HCT116 (cell line): Measurements from ENCODE around the gene SIGLEC7. TPM values are rescaled to one million over a fixed set of nuclear protein-coding genes. Genes with fewer than 3 reads are reported as not detected.

Experiments used
- ATAC-seq: fragments of 200-7000 bp; cut with Tn5 transposase; 2 replicates; pipeline ENCODE4 v1.9.1; 2020; ENCODE audit warnings: mild to moderate bottlenecking, moderate library complexity
- BruUV-seq: library from RNA; stranded (reverse); fragments of 400-500 nt; replicated peaks from 2 replicates; lab custom pipeline; 2021; lab: Mats Ljungman, UMichigan
- CTCF ChIA-PET: fragments of 300-600 bp; sonication (Branson Sonifier 250); formaldehyde crosslinking; loops from one replicate; lab custom pipeline; 2021; ENCODE audit warnings: antibody characterized with exemption; lab: Charles Lee
- POLR2A ChIA-PET: fragments of 300-600, 350-600 bp; sonication (Branson Sonifier 250); formaldehyde crosslinking; loops from one replicate; lab custom pipeline; 2021; ENCODE audit warnings: antibody characterized with exemption; lab: Charles Lee
- RAD21 ChIA-PET, 2 experiments: fragments of 300-600 bp; sonication (Branson Sonifier 250); formaldehyde crosslinking; loops; one replicate each; lab custom pipeline; 2023; ENCODE audit warnings: low total read pairs in 2 of 2; ENCODE audit not compliant: uncharacterized antibody in 2 of 2, unreplicated experiment in 2 of 2, low non-redundant PET in 1 of 2; lab: Charles Lee
- DNase-seq: peaks from one replicate; pipeline ENCODE4 v3.0.0-alpha.2; 2010; ENCODE audit warnings: low read depth, low spot score
- H2AFZ ChIP-seq: fragments of 200-600 bp; shearing (Covaris generic), sonication (generic); 2 replicates; pipeline ENCODE4 v1.6.1; 2017; ENCODE audit warnings: low read depth, mixed run types, mixed read lengths, antibody characterized with exemption, low read length; ENCODE audit not compliant: poor library complexity, severe bottlenecking
- H3K27ac ChIP-seq: 2 replicates; pipeline ENCODE4 v1.5.1; 2012; ENCODE audit warnings: low read depth, low read length
- H3K27me3 ChIP-seq: fragments of 200-600 bp; sonication (generic); 2 replicates; pipeline ENCODE4 v1.6.1; 2016; ENCODE audit warnings: mixed run types, low read length, mixed read lengths; ENCODE audit not compliant: insufficient read depth
- H3K36me3 ChIP-seq, 2 experiments: fragments of 200-500 bp in 1 of 2; fragments of 200-600 bp in 1 of 2; sonication (Bioruptor generic) in 1 of 2; sonication (generic) in 1 of 2; 2 replicates each; pipeline versions ENCODE4 v1.5.1 to v1.6.1; 2014 to 2016; ENCODE audit warnings: low read length in 2 of 2, inconsistent platforms in 1 of 2, mixed read lengths in 1 of 2, mixed run types in 1 of 2; ENCODE audit not compliant: insufficient read depth in 2 of 2, control insufficient read depth in 1 of 2
- H3K4me1 ChIP-seq, 2 experiments: fragments of 200-600 bp in 1 of 2; sonication (generic) in 1 of 2; 2 replicates each; pipeline versions ENCODE4 v1.5.1 to v1.6.1; 2012 to 2017; ENCODE audit warnings: low read length in 2 of 2, inconsistent platforms in 1 of 2, mild to moderate bottlenecking in 1 of 2, mixed read lengths in 1 of 2, mixed run types in 1 of 2, moderate library complexity in 1 of 2; ENCODE audit not compliant: insufficient read depth in 2 of 2, control insufficient read depth in 1 of 2
- H3K4me2 ChIP-seq: fragments of 200-600 bp; sonication (generic); 2 replicates; pipeline ENCODE4 v1.6.1; 2017; ENCODE audit warnings: mixed run types, low read length, mixed read lengths
- H3K4me3 ChIP-seq, 2 experiments: fragments of 200-600 bp in 1 of 2; sonication (generic) in 1 of 2; replicated peaks in 1 of 2; 2 replicates each; pipeline ENCODE4 v1.5.1; 2011 to 2016; ENCODE audit warnings: low read length in 2 of 2, control low read depth in 1 of 2, low read depth in 1 of 2, mild to moderate bottlenecking in 1 of 2, mixed read lengths in 1 of 2, mixed run types in 1 of 2
- H3K79me2 ChIP-seq: fragments of 200-600 bp; sonication (generic); 2 replicates; pipeline ENCODE4 v1.6.1; 2017; ENCODE audit warnings: mild to moderate bottlenecking, mixed run types, low read length, moderate library complexity, mixed read lengths; ENCODE audit not compliant: insufficient read depth
- H3K9ac ChIP-seq: fragments of 200-600 bp; sonication (generic); 2 replicates; pipeline ENCODE4 v1.6.1; 2016; ENCODE audit warnings: low read length, mixed read lengths
- H3K9me2 ChIP-seq: fragments of 200-600 bp; sonication (generic), shearing (Covaris generic); 2 replicates; pipeline ENCODE4 v1.6.1; 2017; ENCODE audit warnings: mixed run types, mild to moderate bottlenecking, moderate library complexity; ENCODE audit not compliant: insufficient read depth
- H3K9me3 ChIP-seq, 2 experiments: fragments of 200-500 bp in 1 of 2; fragments of 200-600 bp in 1 of 2; sonication (Bioruptor generic) in 1 of 2; sonication (generic) in 1 of 2; 2 replicates each; pipeline ENCODE4 v1.6.1; 2014 to 2017; ENCODE audit warnings: low read length in 2 of 2, mixed read lengths in 2 of 2, inconsistent platforms in 1 of 2, low read depth in 1 of 2, mild to moderate bottlenecking in 1 of 2, mixed run types in 1 of 2, moderate library complexity in 1 of 2; ENCODE audit not compliant: control insufficient read depth in 1 of 2, insufficient read depth in 1 of 2
- H4K20me1 ChIP-seq: fragments of 200-600 bp; sonication (generic), shearing (Covaris generic); 2 replicates; pipeline ENCODE4 v1.6.1; 2017; ENCODE audit warnings: mixed run types, mild to moderate bottlenecking, moderate library complexity; ENCODE audit not compliant: insufficient read depth
- CBX3 ChIP-seq: IDR thresholded peaks from 2 replicates; pipeline ENCODE4 v1.6.1; 2012; ENCODE audit warnings: low read depth
- POLR2AphosphoS5 ChIP-seq: IDR thresholded peaks from 2 replicates; pipeline ENCODE4 v1.6.1; 2011; ENCODE audit warnings: mild to moderate bottlenecking, low read depth, low read length, moderate library complexity
- RAD21 ChIP-seq: IDR thresholded peaks from 2 replicates; pipeline ENCODE4 v1.6.1; 2012; ENCODE audit warnings: low read depth, mild to moderate bottlenecking
- SP1 ChIP-seq: IDR thresholded peaks from 2 replicates; pipeline ENCODE4 v1.6.1; 2012; ENCODE audit warnings: low read depth
- SRF ChIP-seq: IDR thresholded peaks from 2 replicates; pipeline ENCODE4 v1.6.1; 2012; ENCODE audit warnings: low read depth
- intact Hi-C: fragments of 100-400 bp; cut with micrococcal nuclease; formaldehyde crosslinking; loops from 2 replicates; pipeline ENCODE4 v1.10.0; 2022
- total RNA-seq: library from RNA; stranded (reverse); gene quantifications from one replicate; pipeline ENCODE4 v1.2.1, GENCODE V29; 2021; ENCODE audit not compliant: unreplicated experiment
- TF ChIP-seq, protein P1 (sequence below): IDR thresholded peaks from 2 replicates; pipeline ENCODE4 v1.6.1; 2012; ENCODE audit warnings: low read depth

The SIGLEC7 gene
- total RNA-seq, 1 experiment from 2014 or later: not detected

DNA sequence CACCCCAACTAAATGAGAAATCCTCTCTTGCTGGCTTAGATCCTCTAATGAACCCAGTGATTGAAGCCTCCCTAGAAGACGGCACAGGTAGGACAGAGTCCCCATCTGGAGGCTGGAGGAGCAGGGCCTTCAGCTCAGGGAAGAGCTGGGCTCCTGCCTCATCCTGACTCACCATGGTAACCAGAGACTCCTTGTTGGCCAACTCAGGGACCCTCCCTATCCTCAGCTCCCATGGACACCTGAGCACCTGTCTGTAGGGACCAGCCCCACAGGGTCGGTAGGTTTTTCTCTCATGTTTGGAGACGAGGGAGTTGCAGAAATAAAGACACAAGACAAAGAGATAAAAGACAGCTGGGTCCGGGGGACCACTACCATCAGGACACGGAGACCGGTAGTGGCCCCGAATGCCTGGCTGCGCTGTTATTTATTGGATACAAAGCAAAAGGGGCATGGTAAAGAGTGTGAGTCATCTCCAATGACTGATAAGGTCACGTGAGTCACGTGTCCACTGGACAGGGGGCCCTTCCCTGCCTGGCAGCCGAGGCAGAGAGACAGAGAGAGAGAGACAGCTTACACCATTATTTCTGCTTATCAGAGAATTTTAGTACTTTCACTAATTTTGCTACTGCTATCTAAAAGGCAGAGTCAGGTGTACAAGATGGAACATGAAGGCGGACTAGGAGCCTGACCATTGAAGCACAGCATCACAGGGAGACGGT lies 26.6 kb downstream of the SIGLEC7 start:
- no peak for DNase-seq
- no peaks in the 10 kb centered on the region for H3K36me3 ChIP-seq
- peak overlapping the region; percentile 71 for H2AFZ ChIP-seq
- H3K4me2 ChIP-seq: peak overlapping the region; percentile 35
- no TSS peak for BruUV-seq
- TF ChIP-seq SP1 (no peak), CBX3 (no peak), RAD21 (no peak), POLR2AphosphoS5 (no peak), SRF (no peak)
- TF ChIP-seq, protein P1, sequence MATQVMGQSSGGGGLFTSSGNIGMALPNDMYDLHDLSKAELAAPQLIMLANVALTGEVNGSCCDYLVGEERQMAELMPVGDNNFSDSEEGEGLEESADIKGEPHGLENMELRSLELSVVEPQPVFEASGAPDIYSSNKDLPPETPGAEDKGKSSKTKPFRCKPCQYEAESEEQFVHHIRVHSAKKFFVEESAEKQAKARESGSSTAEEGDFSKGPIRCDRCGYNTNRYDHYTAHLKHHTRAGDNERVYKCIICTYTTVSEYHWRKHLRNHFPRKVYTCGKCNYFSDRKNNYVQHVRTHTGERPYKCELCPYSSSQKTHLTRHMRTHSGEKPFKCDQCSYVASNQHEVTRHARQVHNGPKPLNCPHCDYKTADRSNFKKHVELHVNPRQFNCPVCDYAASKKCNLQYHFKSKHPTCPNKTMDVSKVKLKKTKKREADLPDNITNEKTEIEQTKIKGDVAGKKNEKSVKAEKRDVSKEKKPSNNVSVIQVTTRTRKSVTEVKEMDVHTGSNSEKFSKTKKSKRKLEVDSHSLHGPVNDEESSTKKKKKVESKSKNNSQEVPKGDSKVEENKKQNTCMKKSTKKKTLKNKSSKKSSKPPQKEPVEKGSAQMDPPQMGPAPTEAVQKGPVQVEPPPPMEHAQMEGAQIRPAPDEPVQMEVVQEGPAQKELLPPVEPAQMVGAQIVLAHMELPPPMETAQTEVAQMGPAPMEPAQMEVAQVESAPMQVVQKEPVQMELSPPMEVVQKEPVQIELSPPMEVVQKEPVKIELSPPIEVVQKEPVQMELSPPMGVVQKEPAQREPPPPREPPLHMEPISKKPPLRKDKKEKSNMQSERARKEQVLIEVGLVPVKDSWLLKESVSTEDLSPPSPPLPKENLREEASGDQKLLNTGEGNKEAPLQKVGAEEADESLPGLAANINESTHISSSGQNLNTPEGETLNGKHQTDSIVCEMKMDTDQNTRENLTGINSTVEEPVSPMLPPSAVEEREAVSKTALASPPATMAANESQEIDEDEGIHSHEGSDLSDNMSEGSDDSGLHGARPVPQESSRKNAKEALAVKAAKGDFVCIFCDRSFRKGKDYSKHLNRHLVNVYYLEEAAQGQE: no peak
- no peaks in the 10 kb centered on the region for H4K20me1 ChIP-seq
- no peaks in the 10 kb centered on the region for H3K79me2 ChIP-seq
- ChIA-PET CTCF (interaction anchor here (1.2 kb wide), 1 partner anchor 10 kb away, joined by 3 read pairs; no protein-coding TSS in a partner anchor), RAD21 (no interaction called here), POLR2A (no interaction called here)
- no peak overlapping the region for H3K27ac ChIP-seq
- intact Hi-C loops: no loop called here
- H3K4me1 ChIP-seq: peaks cover 0 to 7% of the 10 kb centered on the region in 2 experiments; a peak in 1 of 4 replicates
- no peaks in the 10 kb centered on the region for H3K9me3 ChIP-seq
- H3K27me3 ChIP-seq: peaks cover 4% of the 10 kb centered on the region; the same call in 1 of the 2 replicates
- ATAC-seq: peak; percentile 42; the same call in 1 of the 2 replicates
- H3K9ac ChIP-seq: no peak overlapping the region
- no peak overlapping the region for H3K4me3 ChIP-seq
- no peaks in the 10 kb centered on the region for H3K9me2 ChIP-seq
